ENCODE measurements around the gene DMD.

DMD gene

GRCh38 chrX:31337332-31337731 is 1874.0 kb downstream of the DMD start:
- no peak overlapping the region for H3K27ac ChIP-seq (ENCODE audit: low read depth, low read length)
- H3K79me1 ChIP-seq (ENCODE audit: low read length): no peaks in the 10 kb centered on the region
- no peak overlapping the region for H2BK5ac ChIP-seq (ENCODE audit: low read depth, low read length, poor library complexity)
- H3K4me2 ChIP-seq (ENCODE audit: low read length): no peak overlapping the region
- H3K9ac ChIP-seq (ENCODE audit: low read length): no peak overlapping the region
- no peak overlapping the region for H4K8ac ChIP-seq (ENCODE audit: low read depth, low read length)
- H3K4me3 ChIP-seq (ENCODE audit: low read depth, low read length): no peak overlapping the region
- no peak overlapping the region for H2BK12ac ChIP-seq (ENCODE audit: low read length)
- H3K14ac ChIP-seq (ENCODE audit: low read length): no peak overlapping the region
- no peaks in the 10 kb centered on the region for H3K36me3 ChIP-seq (ENCODE audit: control insufficient read depth in 1 of 2, insufficient read depth in 2 of 2, low read length in 2 of 2)
- no peak overlapping the region for H2BK120ac ChIP-seq (ENCODE audit: insufficient read depth, low read length, poor library complexity)
- H2AFZ ChIP-seq (ENCODE audit: insufficient read depth, low read length, poor library complexity): no peak overlapping the region
- H3K79me2 ChIP-seq (ENCODE audit: control insufficient read depth, insufficient read depth, low read length, poor library complexity): no peaks in the 10 kb centered on the region
- H4K91ac ChIP-seq (ENCODE audit: low read depth, low read length): no peak overlapping the region
- no peak for DNase-seq
- H3K9me3 ChIP-seq (ENCODE audit: insufficient read depth, low read depth, low read length): no peaks in the 10 kb centered on the region
- no CpG with 5 or more reads among the region's 2 CpGs for WGBS (ENCODE audit: extremely low coverage, insufficient coverage, insufficient read length)
- no peaks in the 10 kb centered on the region for H3K4me1 ChIP-seq (ENCODE audit: control insufficient read depth in 1 of 2, insufficient read depth in 2 of 2, low read length in 2 of 2)
- H2AK5ac ChIP-seq (ENCODE audit: low read length): no peak overlapping the region
- H3K27me3 ChIP-seq (ENCODE audit: insufficient read depth, low read length): no peaks in the 10 kb centered on the region
- no peak overlapping the region for H3K23ac ChIP-seq (ENCODE audit: low read length)
- H4K12ac ChIP-seq (ENCODE audit: low read depth, low read length): no peak overlapping the region
- H3K4ac ChIP-seq (ENCODE audit: low read depth, low read length): no peak overlapping the region
- H3K18ac ChIP-seq (ENCODE audit: low read length): no peak overlapping the region

GRCh38 chrX:31336419-31336818 is 1874.9 kb downstream of the DMD start:
- no peak overlapping the region for H2AFZ ChIP-seq (ENCODE audit: insufficient read depth, low read length, poor library complexity)
- H3K9ac ChIP-seq (ENCODE audit: low read length): no peak overlapping the region
- H2AK5ac ChIP-seq (ENCODE audit: low read length): no peak overlapping the region
- H3K14ac ChIP-seq (ENCODE audit: low read length): no peak overlapping the region
- no peak overlapping the region for H3K4me2 ChIP-seq (ENCODE audit: low read length)
- no peaks in the 10 kb centered on the region for H3K36me3 ChIP-seq (ENCODE audit: control insufficient read depth in 1 of 2, insufficient read depth in 2 of 2, low read length in 2 of 2)
- H4K12ac ChIP-seq (ENCODE audit: low read depth, low read length): no peak overlapping the region
- no peak overlapping the region for H3K23ac ChIP-seq (ENCODE audit: low read length)
- DNase-seq: no peak
- H2BK120ac ChIP-seq (ENCODE audit: insufficient read depth, low read length, poor library complexity): no peak overlapping the region
- no peak overlapping the region for H3K4me3 ChIP-seq (ENCODE audit: low read depth, low read length)
- H3K9me3 ChIP-seq (ENCODE audit: insufficient read depth, low read depth, low read length): no peaks in the 10 kb centered on the region
- H3K79me2 ChIP-seq (ENCODE audit: control insufficient read depth, insufficient read depth, low read length, poor library complexity): no peaks in the 10 kb centered on the region
- no peak overlapping the region for H3K4ac ChIP-seq (ENCODE audit: low read depth, low read length)
- no peak overlapping the region for H3K18ac ChIP-seq (ENCODE audit: low read length)
- no peak overlapping the region for H4K8ac ChIP-seq (ENCODE audit: low read depth, low read length)
- H2BK5ac ChIP-seq (ENCODE audit: low read depth, low read length, poor library complexity): no peak overlapping the region
- WGBS (ENCODE audit: extremely low coverage, insufficient coverage, insufficient read length): no CpG with 5 or more reads among the region's 2 CpGs
- H3K27ac ChIP-seq (ENCODE audit: low read depth, low read length): no peak overlapping the region
- H3K4me1 ChIP-seq (ENCODE audit: control insufficient read depth in 1 of 2, insufficient read depth in 2 of 2, low read length in 2 of 2): no peaks in the 10 kb centered on the region
- no peak overlapping the region for H2BK12ac ChIP-seq (ENCODE audit: low read length)
- no peak overlapping the region for H4K91ac ChIP-seq (ENCODE audit: low read depth, low read length)
- H3K27me3 ChIP-seq (ENCODE audit: insufficient read depth, low read length): no peaks in the 10 kb centered on the region
- H3K79me1 ChIP-seq (ENCODE audit: low read length): no peaks in the 10 kb centered on the region

GRCh38 chrX:31334997-31335396 is 1876.4 kb downstream of the DMD start:
- no peak overlapping the region for H2AFZ ChIP-seq (ENCODE audit: insufficient read depth, low read length, poor library complexity)
- no CpG with 5 or more reads among the region's 1 CpG for WGBS (ENCODE audit: extremely low coverage, insufficient coverage, insufficient read length)
- no peaks in the 10 kb centered on the region for H3K36me3 ChIP-seq (ENCODE audit: control insufficient read depth in 1 of 2, insufficient read depth in 2 of 2, low read length in 2 of 2)
- no peak overlapping the region for H3K18ac ChIP-seq (ENCODE audit: low read length)
- H3K79me1 ChIP-seq (ENCODE audit: low read length): no peaks in the 10 kb centered on the region
- no peak overlapping the region for H2BK120ac ChIP-seq (ENCODE audit: insufficient read depth, low read length, poor library complexity)
- H4K91ac ChIP-seq (ENCODE audit: low read depth, low read length): no peak overlapping the region
- no peak overlapping the region for H2BK12ac ChIP-seq (ENCODE audit: low read length)
- no peak overlapping the region for H4K12ac ChIP-seq (ENCODE audit: low read depth, low read length)
- no peak overlapping the region for H3K9ac ChIP-seq (ENCODE audit: low read length)
- no peaks in the 10 kb centered on the region for H3K27me3 ChIP-seq (ENCODE audit: insufficient read depth, low read length)
- H3K4me2 ChIP-seq (ENCODE audit: low read length): no peak overlapping the region
- no peaks in the 10 kb centered on the region for H3K4me1 ChIP-seq (ENCODE audit: control insufficient read depth in 1 of 2, insufficient read depth in 2 of 2, low read length in 2 of 2)
- DNase-seq: no peak
- no peak overlapping the region for H3K4ac ChIP-seq (ENCODE audit: low read depth, low read length)
- no peaks in the 10 kb centered on the region for H3K9me3 ChIP-seq (ENCODE audit: insufficient read depth, low read depth, low read length)
- no peak overlapping the region for H2BK5ac ChIP-seq (ENCODE audit: low read depth, low read length, poor library complexity)
- no peak overlapping the region for H3K14ac ChIP-seq (ENCODE audit: low read length)
- H3K27ac ChIP-seq (ENCODE audit: low read depth, low read length): no peak overlapping the region
- no peak overlapping the region for H3K4me3 ChIP-seq (ENCODE audit: low read depth, low read length)
- no peak overlapping the region for H4K8ac ChIP-seq (ENCODE audit: low read depth, low read length)
- H2AK5ac ChIP-seq (ENCODE audit: low read length): no peak overlapping the region
- H3K23ac ChIP-seq (ENCODE audit: low read length): no peak overlapping the region
- no peaks in the 10 kb centered on the region for H3K79me2 ChIP-seq (ENCODE audit: control insufficient read depth, insufficient read depth, low read length, poor library complexity)

GRCh38 chrX:31333165-31333831 is 1878.1 kb downstream of the DMD start:
- Histone ChIP-seq H3K4ac (ENCODE audit: low read depth, low read length) (no peak overlapping the region), H3K14ac (ENCODE audit: low read length) (no peak overlapping the region), H3K27me3 (ENCODE audit: insufficient read depth, low read length) (no peaks in the 10 kb centered on the region), H3K4me2 (ENCODE audit: low read length) (no peak overlapping the region), H3K79me2 (ENCODE audit: control insufficient read depth, insufficient read depth, low read length, poor library complexity) (no peaks in the 10 kb centered on the region), H3K9me3 (ENCODE audit: insufficient read depth, low read depth, low read length) (no peaks in the 10 kb centered on the region), H4K8ac (ENCODE audit: low read depth, low read length) (no peak overlapping the region), H3K9ac (ENCODE audit: low read length) (no peak overlapping the region), H3K36me3 (ENCODE audit: control insufficient read depth in 1 of 2, insufficient read depth in 2 of 2, low read length in 2 of 2) (no peaks in the 10 kb centered on the region), H3K18ac (ENCODE audit: low read length) (no peak overlapping the region), H4K91ac (ENCODE audit: low read depth, low read length) (no peak overlapping the region), H3K23ac (ENCODE audit: low read length) (no peak overlapping the region), H2BK12ac (ENCODE audit: low read length) (no peak overlapping the region), H2AFZ (ENCODE audit: insufficient read depth, low read length, poor library complexity) (no peak overlapping the region), H2BK120ac (ENCODE audit: insufficient read depth, low read length, poor library complexity) (no peak overlapping the region), H3K4me3 (ENCODE audit: low read depth, low read length) (no peak overlapping the region), H2BK5ac (ENCODE audit: low read depth, low read length, poor library complexity) (no peak overlapping the region), H4K12ac (ENCODE audit: low read depth, low read length) (no peak overlapping the region), H2AK5ac (ENCODE audit: low read length) (no peak overlapping the region), H3K4me1 (ENCODE audit: control insufficient read depth in 1 of 2, insufficient read depth in 2 of 2, low read length in 2 of 2) (no peaks in the 10 kb centered on the region), H3K27ac (ENCODE audit: low read depth, low read length) (no peak overlapping the region), H3K79me1 (ENCODE audit: low read length) (no peaks in the 10 kb centered on the region)
- peak in 1 of 2 donors; percentile 67 for DNase-seq
- 100% methylated on average over 1 of the region's 4 CpGs for WGBS (ENCODE audit: extremely low coverage, insufficient coverage, insufficient read length)

Data from trophoblast cell (in vitro differentiated cells and primary cell).